Karpas-422 (cell line): ENCODE measurements around the gene CNTROB. TPM values are rescaled to one million over a fixed set of nuclear protein-coding genes. Genes with fewer than 3 reads are reported as not detected.
A peak's percentile ranks its signal among the peaks of the same experiment; 100 is the strongest.

Experiments
- DNase-seq: peaks from one replicate; pipeline ENCODE4 v3.0.0-alpha.2; 2015
- H2AFZ ChIP-seq: fragments of 200-600 bp; sonication (generic); 2 replicates; pipeline ENCODE4 v1.6.1; 2014; ENCODE audit warnings: antibody characterized with exemption, low read length, mixed read lengths
- H3K27ac ChIP-seq: fragments of 200-600 bp; sonication (generic); 2 replicates; pipeline ENCODE4 v1.5.1; 2014; ENCODE audit warnings: mild to moderate bottlenecking, low read length, moderate library complexity
- H3K27me3 ChIP-seq: fragments of 200-600 bp; sonication (generic); 2 replicates; pipeline ENCODE4 v1.6.1; 2014; ENCODE audit warnings: low read length, mixed read lengths
- H3K36me3 ChIP-seq: fragments of 200-600 bp; sonication (generic); 2 replicates; pipeline ENCODE4 v1.6.1; 2014; ENCODE audit warnings: low read length, mixed read lengths; ENCODE audit not compliant: insufficient read depth
- H3K4me1 ChIP-seq: fragments of 200-600 bp; sonication (generic); 2 replicates; pipeline ENCODE4 v1.6.1; 2014; ENCODE audit warnings: mild to moderate bottlenecking, low read length, mixed read lengths
- H3K4me2 ChIP-seq: fragments of 200-600 bp; sonication (generic); 2 replicates; pipeline ENCODE4 v1.6.1; 2014; ENCODE audit warnings: low read length, low read depth, mild to moderate bottlenecking; ENCODE audit not compliant: poor library complexity, severe bottlenecking
- H3K4me3 ChIP-seq: fragments of 200-600 bp; sonication (generic); 2 replicates; pipeline ENCODE4 v1.5.1; 2014; ENCODE audit warnings: mild to moderate bottlenecking, antibody characterized with exemption, low read length, mixed read lengths
- H3K79me2 ChIP-seq: fragments of 200-600 bp; sonication (generic); 2 replicates; pipeline ENCODE4 v1.6.1; 2014; ENCODE audit warnings: mild to moderate bottlenecking, low read length, mixed read lengths
- H3K9ac ChIP-seq: fragments of 200-600 bp; sonication (generic); 2 replicates; pipeline ENCODE4 v1.6.0; 2014; ENCODE audit warnings: low read length
- H3K9me2 ChIP-seq: fragments of 200-600 bp; sonication (generic), shearing (Covaris generic); replicated peaks from 2 replicates; pipeline ENCODE4 v1.6.0; 2014; ENCODE audit warnings: mild to moderate bottlenecking, low read length, moderate library complexity; ENCODE audit not compliant: insufficient read depth
- H3K9me3 ChIP-seq: fragments of 300-700, 200-600 bp; sonication (generic); 2 replicates; pipeline ENCODE4 v1.6.1; 2014; ENCODE audit warnings: low read length, mixed read lengths
- H4K20me1 ChIP-seq: fragments of 200-600 bp; sonication (generic); 2 replicates; pipeline ENCODE4 v1.6.1; 2014; ENCODE audit warnings: mild to moderate bottlenecking, antibody characterized with exemption, low read length, low read depth; ENCODE audit not compliant: insufficient read depth
- total RNA-seq: library from RNA; depleted of rRNA; stranded (reverse); fragments of >200 nt; shearing (Covaris generic); gene quantifications from 2 replicates; pipeline ENCODE4 v1.2.3, GENCODE V29; 2014; ENCODE audit warnings: low replicate concordance; rRNA removed

CNTROB gene
- total RNA-seq = 14.6 and 28.5 TPM in 2 replicates

- Histone ChIP-seq H3K4me3 (peak within 1 kb of the TSS; percentile 98), H3K36me3 (peaks cover 10% of the 10 kb centered on the region; the same call in 1 of the 2 replicates), H3K4me1 (peaks cover 46% of the 10 kb centered on the region), H3K27me3 (no peaks in the 10 kb centered on the region), H3K27ac (peak within 1 kb of the TSS; percentile 67), H3K9ac (peak within 1 kb of the TSS; percentile 93), H4K20me1 (peaks cover 4% of the 10 kb centered on the region; the same call in 1 of the 2 replicates), H2AFZ (peak within 1 kb of the TSS; percentile 45), H3K79me2 (peaks cover 58% of the 10 kb centered on the region), H3K4me2 (peak within 1 kb of the TSS; percentile 99), H3K9me3 (no peaks in the 10 kb centered on the region), H3K9me2 (no peaks in the 10 kb centered on the region)
- DNase-seq = peak; percentile 100
Observed at GRCh38 chr17:7931709-7932482, at the start of gene CNTROB, which contains the start of gene TRAPPC1. Gene CNTROB (plus strand): TSS chr17:7932206. CDS start chr17:7933080, 874 bp downstream. Gene TRAPPC1 (minus strand): TSS chr17:7931946. CDS start chr17:7931829, 117 bp downstream.

GRCh38 chr17:7882629-7883028, 49.4 kb upstream of the CNTROB start:
- no peak overlapping the region for H2AFZ ChIP-seq
- H3K9me2 ChIP-seq = no peaks in the 10 kb centered on the region
- H4K20me1 ChIP-seq = peaks cover 11% of the 10 kb centered on the region; the same call in 1 of the 2 replicates
- H3K4me3 ChIP-seq = peak overlapping the region; percentile 61
- H3K4me2 ChIP-seq = peak overlapping the region; percentile 88
- peaks cover 32% of the 10 kb centered on the region for H3K79me2 ChIP-seq
- peak; percentile 59 for DNase-seq
- no peaks in the 10 kb centered on the region for H3K27me3 ChIP-seq
- peak overlapping the region; percentile 84 for H3K9ac ChIP-seq
- no peaks in the 10 kb centered on the region for H3K9me3 ChIP-seq
- peaks cover 3% of the 10 kb centered on the region; the same call in 1 of the 2 replicates for H3K36me3 ChIP-seq
- peaks cover 67% of the 10 kb centered on the region for H3K4me1 ChIP-seq
- peak overlapping the region; percentile 99 for H3K27ac ChIP-seq

- Histone ChIP-seq H3K4me3 (peak overlapping the region; percentile 61), H3K27ac (peak overlapping the region; percentile 99), H3K27me3 (no peaks in the 10 kb centered on the region), H2AFZ (0 out of 2 replicates have a peak overlapping the region, but pooled peaks have one; percentile 31), H3K9ac (peak overlapping the region; percentile 84), H3K4me2 (peak overlapping the region; percentile 88), H3K36me3 (peaks cover 7% of the 10 kb centered on the region; the same call in 1 of the 2 replicates), H3K9me2 (no peaks in the 10 kb centered on the region), H3K79me2 (peaks cover 44% of the 10 kb centered on the region), H4K20me1 (peaks cover 23% of the 10 kb centered on the region; the same call in 1 of the 2 replicates), H3K4me1 (peaks cover 76% of the 10 kb centered on the region), H3K9me3 (no peaks in the 10 kb centered on the region)
- DNase-seq = peak; percentile 91
Observed at GRCh38 chr17:7883781-7884386, 48.1 kb upstream of the CNTROB start.

- peaks cover 11% of the 10 kb centered on the region; the same call in 1 of the 2 replicates for H3K36me3 ChIP-seq
- peaks cover 71% of the 10 kb centered on the region for H3K4me1 ChIP-seq
- peaks cover 31% of the 10 kb centered on the region; the same call in 1 of the 2 replicates for H4K20me1 ChIP-seq
- no peaks in the 10 kb centered on the region for H3K9me2 ChIP-seq
- peak overlapping the region; percentile 99 for H3K4me2 ChIP-seq
- H3K27me3 ChIP-seq = no peaks in the 10 kb centered on the region
- H3K9me3 ChIP-seq = no peaks in the 10 kb centered on the region
- DNase-seq = peak; percentile 82
- peaks cover 53% of the 10 kb centered on the region for H3K79me2 ChIP-seq
- H3K4me3 ChIP-seq = peak overlapping the region; percentile 91; the same call in 1 of the 2 replicates
- H3K27ac ChIP-seq = peak overlapping the region; percentile 99
- H2AFZ ChIP-seq = no peak overlapping the region
- peak overlapping the region; percentile 97 for H3K9ac ChIP-seq
Observed at GRCh38 chr17:7884581-7885366, 47.2 kb upstream of the CNTROB start.

- H3K36me3 ChIP-seq = peaks cover 15% of the 10 kb centered on the region; the same call in 1 of the 2 replicates
- H4K20me1 ChIP-seq = peaks cover 31% of the 10 kb centered on the region; the same call in 1 of the 2 replicates
- H3K9ac ChIP-seq = peak overlapping the region; percentile 97
- no peaks in the 10 kb centered on the region for H3K27me3 ChIP-seq
- no peaks in the 10 kb centered on the region for H3K9me3 ChIP-seq
- DNase-seq = peak; percentile 77
- H3K4me3 ChIP-seq = peak overlapping the region; percentile 91
- peak overlapping the region; percentile 86 for H3K27ac ChIP-seq
- H2AFZ ChIP-seq = no peak overlapping the region
- no peaks in the 10 kb centered on the region for H3K9me2 ChIP-seq
- H3K4me2 ChIP-seq = peak overlapping the region; percentile 99
- peaks cover 62% of the 10 kb centered on the region for H3K4me1 ChIP-seq
- peaks cover 59% of the 10 kb centered on the region for H3K79me2 ChIP-seq
Observed at GRCh38 chr17:7885367-7886226, 46.4 kb upstream of the CNTROB start.

- Histone ChIP-seq H3K4me1 (peaks cover 54% of the 10 kb centered on the region), H3K9ac (peak overlapping the region; percentile 97), H3K36me3 (peaks cover 23% of the 10 kb centered on the region; the same call in 1 of the 2 replicates), H3K4me2 (peak overlapping the region; percentile 99), H3K9me2 (no peaks in the 10 kb centered on the region), H3K4me3 (peak overlapping the region; percentile 91), H3K27me3 (no peaks in the 10 kb centered on the region), H4K20me1 (peaks cover 31% of the 10 kb centered on the region; the same call in 1 of the 2 replicates), H3K79me2 (peaks cover 61% of the 10 kb centered on the region), H2AFZ (no peak overlapping the region), H3K27ac (peak overlapping the region; percentile 86), H3K9me3 (no peaks in the 10 kb centered on the region)
- DNase-seq = peak; percentile 66
Observed at GRCh38 chr17:7886227-7887037, 45.6 kb upstream of the CNTROB start.
